Frontal cortex (tissue), 4 donors: ENCODE results near the gene PTGIS. TPM values are rescaled to one million over a fixed set of nuclear protein-coding genes. Genes with fewer than 3 reads are reported as not detected.
"Not testable (repeated sequence)": the region's sequence is repeated elsewhere in the genome, so short reads cannot be mapped to it uniquely, and the experiment has no call there.

Experiments
- DNase-seq, 2 donors: peaks; one replicate each; pipeline ENCODE4 v3.0.0; 2012; ENCODE audit warnings: low spot score in 2 of 2
- FAIRE-seq: peaks from 2 replicates; lab custom pipeline; 2012; peaks lifted over from hg19 to GRCh38; lab: Jason Lieb, UNC
- total RNA-seq: library from RNA; depleted of rRNA; stranded (reverse); fragments of >200 nt; gene quantifications from one replicate; pipeline ENCODE4 v1.2.3, GENCODE V29; 2014
- donor health status: control.
- donor health status: control.
- donor health status: control.

The PTGIS gene
- total RNA-seq, 1 donor from 2014 or later, result 7.7 TPM

GRCh38 chr20:49581482-49581881 is 13.5 kb upstream of the PTGIS start:
- no peak for DNase-seq
- FAIRE-seq, result no peak

- DNase-seq (no peak), FAIRE-seq (no peak)
These were observed 12.9 kb upstream of the PTGIS start for GRCh38 chr20:49580813-49581174.

GRCh38 chr20:49579874-49580812 is 12.2 kb upstream of the PTGIS start:
- FAIRE-seq (no peak), DNase-seq (no peak)

- DNase-seq (no peak), FAIRE-seq (no peak)
These were observed 11.3 kb upstream of the PTGIS start for GRCh38 chr20:49579195-49579594.

- DNase-seq, result no peak
- no peak for FAIRE-seq
These were observed 10.5 kb upstream of the PTGIS start for GRCh38 chr20:49578436-49578835.

GRCh38 chr20:49575551-49576060 is 7.7 kb upstream of the PTGIS start:
- FAIRE-seq, result no peak
- DNase-seq, result no peak

GRCh38 chr20:49573900-49574416 is 6.0 kb upstream of the PTGIS start:
- no peak for FAIRE-seq
- DNase-seq, result no peak

GRCh38 chr20:49572857-49573256 is 4.9 kb upstream of the PTGIS start:
- FAIRE-seq, result no peak

GRCh38 chr20:49571553-49571835 is 3.6 kb upstream of the PTGIS start:
- FAIRE-seq (no peak), DNase-seq (no peak)

More at GRCh38 chr20:49572857-49573256, 4.9 kb upstream of the PTGIS start:
- DNase-seq, result no peak

GRCh38 chr20:49570828-49571552 is 3.1 kb upstream of the PTGIS start:
- DNase-seq, result no peak
- FAIRE-seq, result no peak

- FAIRE-seq (no peak), DNase-seq (no peak)
These were observed 2.4 kb upstream of the PTGIS start for GRCh38 chr20:49570161-49570827.

- no peak for FAIRE-seq
- no peak for DNase-seq
These were observed 1.6 kb upstream of the PTGIS start for GRCh38 chr20:49569411-49570115.

GRCh38 chr20:49568278-49569151 is 578 bp upstream of the PTGIS start:
- FAIRE-seq (no peak), DNase-seq (no peak)

GRCh38 chr20:49566401-49567364 is 1.3 kb downstream of the PTGIS start:
- no peak for FAIRE-seq
- DNase-seq, result no peak

GRCh38 chr20:49564991-49565390 is 2.9 kb downstream of the PTGIS start:
- not testable (repeated sequence) for FAIRE-seq, DNase-seq

- FAIRE-seq (no peak), DNase-seq (no peak)
These were observed 4.6 kb downstream of the PTGIS start for GRCh38 chr20:49563015-49563980.
